Activated CD8-positive, alpha-beta T cell treated with anti-CD3 and anti-CD28 coated beads, Interleukin-2, amount 10 ng/mL, durations not matched to agents 7 days and 5 days (primary cell): Measurements from ENCODE around the gene CT45A1. TPM values are rescaled to one million over a fixed set of nuclear protein-coding genes. Genes with fewer than 3 reads are reported as not detected.
"Not testable (repeated sequence)": the region's sequence is repeated elsewhere in the genome, so short reads cannot be mapped to it uniquely, and the experiment has no call there.

Experiments
- ATAC-seq: fragments of 150-1000 bp; cut with Tn5 transposase; one replicate; pipeline ENCODE4 v1.10.0; 2021; ENCODE audit warnings: moderate library complexity
- CTCF ChIA-PET: fragments of 350-600 bp; sonication (Branson Sonifier 250); formaldehyde crosslinking; loops from one replicate; lab custom pipeline; 2021; ENCODE audit warnings: antibody characterized with exemption; lab: Charles Lee
- POLR2A ChIA-PET: fragments of 350-600 bp; sonication (Branson Sonifier 250); formaldehyde crosslinking; loops from one replicate; lab custom pipeline; 2021; ENCODE audit warnings: antibody characterized with exemption; lab: Charles Lee
- DNase-seq: peaks from one replicate; pipeline ENCODE4 v3.0.0-alpha.2; 2020
- H3K27ac Mint-ChIP-seq: one replicate; pipeline ENCODE4 v1.8.0; 2021; ENCODE audit warnings: mild to moderate bottlenecking, mixed read lengths
- H3K27me3 Mint-ChIP-seq: one replicate; pipeline ENCODE4 v1.8.0; 2021; ENCODE audit warnings: low read depth, mixed read lengths
- H3K36me3 Mint-ChIP-seq: one replicate; pipeline ENCODE4 v1.8.0; 2021; ENCODE audit warnings: low read depth, mixed read lengths
- H3K4me1 Mint-ChIP-seq: one replicate; pipeline ENCODE4 v1.8.0; 2021; ENCODE audit warnings: low read depth, mixed read lengths
- H3K4me3 Mint-ChIP-seq: one replicate; pipeline ENCODE4 v1.8.0; 2021; ENCODE audit warnings: mild to moderate bottlenecking, mixed read lengths
- H3K9me3 Mint-ChIP-seq: one replicate; pipeline ENCODE4 v1.8.0; 2022; ENCODE audit warnings: mixed read lengths; ENCODE audit not compliant: insufficient read depth
- total RNA-seq, 2 experiments: library from RNA; stranded (reverse); gene quantifications; one replicate each; pipeline ENCODE4 v1.2.3, GENCODE V29; 2021

CT45A1 gene
- total RNA-seq, 2 experiments from 2014 or later, result not detected

GRCh38 chrX:135744739-135745138 lies 31.3 kb downstream of the CT45A1 start:
- H3K9me3 Mint-ChIP-seq, CTCF ChIA-PET: not testable (repeated sequence)

GRCh38 chrX:135768091-135768490 lies 54.7 kb downstream of the CT45A1 start, which contains the start of gene CT45A3:
Gene CT45A3 (minus strand): TSS chrX:135768191. CDS start chrX:135764444, 3,747 bp downstream.
- CTCF ChIA-PET, POLR2A ChIA-PET, DNase-seq, H3K36me3 Mint-ChIP-seq, H3K4me1 Mint-ChIP-seq, H3K4me3 Mint-ChIP-seq, H3K27me3 Mint-ChIP-seq, ATAC-seq, H3K9me3 Mint-ChIP-seq, H3K27ac Mint-ChIP-seq: not testable (repeated sequence)

More at GRCh38 chrX:135744739-135745138, 31.3 kb downstream of the CT45A1 start:
- H3K4me1 Mint-ChIP-seq, POLR2A ChIA-PET, H3K4me3 Mint-ChIP-seq, ATAC-seq, H3K36me3 Mint-ChIP-seq, H3K27ac Mint-ChIP-seq, DNase-seq, H3K27me3 Mint-ChIP-seq: not testable (repeated sequence)

Other genes starting within 250 kb of the CT45A1 start
- gene INTS6L, start 193.0 kb upstream of the CT45A1 start, total RNA-seq, result 10 to 100 TPM; 24.4 to 24.9 TPM
- gene CT45A3, start 54.6 kb downstream of the CT45A1 start, total RNA-seq, result not detected
- not detected for gene CT45A5, start 71.9 kb downstream of the CT45A1 start, total RNA-seq
- gene CT45A6, start 89.1 kb downstream of the CT45A1 start, total RNA-seq, result not detected
- gene CT45A2, start 106.4 kb downstream of the CT45A1 start, total RNA-seq, result not detected
- gene CT45A7, start 123.6 kb downstream of the CT45A1 start, total RNA-seq, result not detected
- not detected for gene CT45A8, start 140.9 kb downstream of the CT45A1 start, total RNA-seq
- gene CT45A9, start 158.2 kb downstream of the CT45A1 start, total RNA-seq, result not detected
- not detected for gene CT45A10, start 179.8 kb downstream of the CT45A1 start, total RNA-seq
- not detected for gene SAGE1, start 180.1 kb downstream of the CT45A1 start, total RNA-seq